Karpas-422 (cell line): ENCODE results near the gene PSRC1. TPM values are rescaled to one million over a fixed set of nuclear protein-coding genes. Genes with fewer than 3 reads are reported as not detected.

ENCODE experiments used
- DNase-seq: peaks from one replicate; pipeline ENCODE4 v3.0.0-alpha.2; 2015
- H2AFZ ChIP-seq: fragments of 200-600 bp; sonication (generic); 2 replicates; pipeline ENCODE4 v1.6.1; 2014; ENCODE audit warnings: antibody characterized with exemption, low read length, mixed read lengths
- H3K27ac ChIP-seq: fragments of 200-600 bp; sonication (generic); 2 replicates; pipeline ENCODE4 v1.5.1; 2014; ENCODE audit warnings: mild to moderate bottlenecking, low read length, moderate library complexity
- H3K27me3 ChIP-seq: fragments of 200-600 bp; sonication (generic); 2 replicates; pipeline ENCODE4 v1.6.1; 2014; ENCODE audit warnings: low read length, mixed read lengths
- H3K36me3 ChIP-seq: fragments of 200-600 bp; sonication (generic); 2 replicates; pipeline ENCODE4 v1.6.1; 2014; ENCODE audit warnings: low read length, mixed read lengths; ENCODE audit not compliant: insufficient read depth
- H3K4me1 ChIP-seq: fragments of 200-600 bp; sonication (generic); 2 replicates; pipeline ENCODE4 v1.6.1; 2014; ENCODE audit warnings: mild to moderate bottlenecking, low read length, mixed read lengths
- H3K4me2 ChIP-seq: fragments of 200-600 bp; sonication (generic); 2 replicates; pipeline ENCODE4 v1.6.1; 2014; ENCODE audit warnings: low read length, low read depth, mild to moderate bottlenecking; ENCODE audit not compliant: poor library complexity, severe bottlenecking
- H3K4me3 ChIP-seq: fragments of 200-600 bp; sonication (generic); 2 replicates; pipeline ENCODE4 v1.5.1; 2014; ENCODE audit warnings: mild to moderate bottlenecking, antibody characterized with exemption, low read length, mixed read lengths
- H3K79me2 ChIP-seq: fragments of 200-600 bp; sonication (generic); 2 replicates; pipeline ENCODE4 v1.6.1; 2014; ENCODE audit warnings: mild to moderate bottlenecking, low read length, mixed read lengths
- H3K9ac ChIP-seq: fragments of 200-600 bp; sonication (generic); 2 replicates; pipeline ENCODE4 v1.6.0; 2014; ENCODE audit warnings: low read length
- H3K9me2 ChIP-seq: fragments of 200-600 bp; sonication (generic), shearing (Covaris generic); replicated peaks from 2 replicates; pipeline ENCODE4 v1.6.0; 2014; ENCODE audit warnings: mild to moderate bottlenecking, low read length, moderate library complexity; ENCODE audit not compliant: insufficient read depth
- H3K9me3 ChIP-seq: fragments of 300-700, 200-600 bp; sonication (generic); 2 replicates; pipeline ENCODE4 v1.6.1; 2014; ENCODE audit warnings: low read length, mixed read lengths
- H4K20me1 ChIP-seq: fragments of 200-600 bp; sonication (generic); 2 replicates; pipeline ENCODE4 v1.6.1; 2014; ENCODE audit warnings: mild to moderate bottlenecking, antibody characterized with exemption, low read length, low read depth; ENCODE audit not compliant: insufficient read depth
- total RNA-seq: library from RNA; depleted of rRNA; stranded (reverse); fragments of >200 nt; shearing (Covaris generic); gene quantifications from 2 replicates; pipeline ENCODE4 v1.2.3, GENCODE V29; 2014; ENCODE audit warnings: low replicate concordance

Gene PSRC1
- total RNA-seq, 1 experiment from 2014 or later: 6.3 TPM

DNA sequence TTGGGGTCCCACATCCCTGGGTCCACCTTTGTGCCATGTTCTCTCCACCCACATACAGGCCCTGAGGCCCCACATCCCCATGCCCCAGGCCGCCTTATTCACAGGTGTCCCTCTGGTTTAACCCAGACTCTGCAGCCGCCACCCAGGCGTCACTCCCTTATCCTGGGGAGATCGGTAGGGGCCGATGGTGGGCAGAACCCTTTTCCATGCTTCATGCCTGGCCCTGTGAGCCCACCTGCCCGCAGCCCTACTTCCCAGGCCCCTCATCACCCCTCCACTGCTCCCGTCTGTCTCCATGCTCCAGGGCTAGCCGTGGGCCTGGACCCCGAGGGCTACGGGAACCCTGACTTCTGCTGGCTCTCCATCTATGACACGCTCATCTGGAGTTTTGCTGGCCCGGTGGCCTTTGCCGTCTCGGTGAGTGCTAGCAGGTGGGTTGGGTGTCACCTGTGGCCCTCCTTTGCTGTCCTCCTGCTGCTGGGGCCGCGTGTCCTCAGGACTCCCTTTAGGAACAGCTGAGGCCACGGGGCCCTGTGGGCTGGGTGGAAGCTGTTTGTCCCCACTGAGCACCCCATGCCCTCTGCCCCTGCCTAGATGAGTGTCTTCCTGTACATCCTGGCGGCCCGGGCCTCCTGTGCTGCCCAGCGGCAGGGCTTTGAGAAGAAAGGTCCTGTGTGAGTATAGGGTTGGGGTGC lies 12.2 kb downstream of the PSRC1 start:
- H3K4me2 ChIP-seq: no peak overlapping the region
- H3K9me3 ChIP-seq: no peaks in the 10 kb centered on the region
- no peak overlapping the region for H3K9ac ChIP-seq
- no peak overlapping the region for H3K27ac ChIP-seq
- no peaks in the 10 kb centered on the region for H3K9me2 ChIP-seq
- H3K79me2 ChIP-seq: no peaks in the 10 kb centered on the region
- H3K27me3 ChIP-seq: no peaks in the 10 kb centered on the region
- H3K4me3 ChIP-seq: no peak overlapping the region
- no peaks in the 10 kb centered on the region for H4K20me1 ChIP-seq
- H2AFZ ChIP-seq: no peak overlapping the region
- DNase-seq: no peak
- H3K4me1 ChIP-seq: no peaks in the 10 kb centered on the region
- H3K36me3 ChIP-seq: no peaks in the 10 kb centered on the region

DNA sequence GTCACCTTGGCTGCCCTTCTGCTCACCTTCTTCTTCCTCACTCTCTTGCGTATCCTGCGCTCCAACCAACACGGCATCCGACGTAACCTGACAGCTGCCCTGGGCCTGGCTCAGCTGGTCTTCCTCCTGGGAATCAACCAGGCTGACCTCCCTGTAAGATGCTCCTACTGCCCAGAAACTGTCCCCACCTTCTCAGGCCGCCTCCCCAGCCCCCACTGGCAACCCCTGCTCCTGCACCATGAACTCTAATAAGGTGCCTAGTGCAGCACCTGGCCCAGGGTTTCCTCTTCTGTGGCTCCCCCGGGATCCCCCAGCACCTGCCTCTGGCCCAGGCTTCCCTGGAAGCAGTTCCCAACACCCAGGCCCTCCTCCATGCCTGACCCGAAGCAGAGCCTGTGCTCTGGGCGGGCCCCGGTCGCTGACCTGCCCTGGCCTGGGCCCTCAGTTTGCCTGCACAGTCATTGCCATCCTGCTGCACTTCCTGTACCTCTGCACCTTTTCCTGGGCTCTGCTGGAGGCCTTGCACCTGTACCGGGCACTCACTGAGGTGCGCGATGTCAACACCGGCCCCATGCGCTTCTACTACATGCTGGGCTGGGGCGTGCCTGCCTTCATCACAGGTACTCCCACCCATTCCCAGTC lies 12.8 kb downstream of the PSRC1 start:
- no peak for DNase-seq
- H4K20me1 ChIP-seq: no peaks in the 10 kb centered on the region
- H3K9ac ChIP-seq: no peak overlapping the region
- no peak overlapping the region for H2AFZ ChIP-seq
- no peaks in the 10 kb centered on the region for H3K9me3 ChIP-seq
- H3K36me3 ChIP-seq: no peaks in the 10 kb centered on the region
- no peak overlapping the region for H3K4me2 ChIP-seq
- no peaks in the 10 kb centered on the region for H3K27me3 ChIP-seq
- no peak overlapping the region for H3K4me3 ChIP-seq
- H3K27ac ChIP-seq: no peak overlapping the region
- H3K79me2 ChIP-seq: no peaks in the 10 kb centered on the region
- no peaks in the 10 kb centered on the region for H3K9me2 ChIP-seq
- no peaks in the 10 kb centered on the region for H3K4me1 ChIP-seq

DNA sequence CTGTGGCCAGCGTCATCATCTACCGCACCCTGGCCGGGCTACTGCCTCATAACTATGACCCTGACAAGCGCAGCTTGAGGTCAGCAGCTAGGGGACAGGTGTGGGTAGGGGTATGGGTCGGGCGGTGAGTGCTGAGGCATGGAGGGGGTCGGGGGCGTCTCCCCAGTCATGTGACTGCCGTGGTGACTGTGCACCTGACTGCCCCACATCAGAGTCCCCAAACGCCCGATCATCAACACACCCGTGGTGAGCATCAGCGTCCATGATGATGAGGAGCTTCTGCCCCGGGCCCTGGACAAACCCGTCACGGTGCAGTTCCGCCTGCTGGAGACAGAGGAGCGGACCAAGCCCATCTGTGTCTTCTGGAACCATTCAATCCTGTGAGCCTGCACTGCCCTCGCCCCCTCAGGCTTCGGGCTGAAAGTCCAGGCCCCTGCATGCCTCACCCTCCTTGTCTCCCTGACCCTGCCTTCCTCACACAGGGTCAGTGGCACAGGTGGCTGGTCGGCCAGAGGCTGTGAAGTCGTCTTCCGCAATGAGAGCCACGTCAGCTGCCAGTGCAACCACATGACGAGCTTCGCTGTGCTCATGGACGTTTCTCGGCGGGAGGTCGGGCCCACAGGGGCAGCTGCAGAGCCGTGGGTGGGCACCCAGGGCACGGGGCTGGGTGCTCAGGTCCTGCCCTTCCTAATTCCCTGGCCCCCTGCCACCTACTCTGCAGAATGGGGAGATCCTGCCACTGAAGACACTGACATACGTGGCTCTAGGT lies 13.5 kb downstream of the PSRC1 start:
- DNase-seq: no peak
- Histone ChIP-seq H3K79me2 (no peaks in the 10 kb centered on the region), H3K9me2 (no peaks in the 10 kb centered on the region), H4K20me1 (no peaks in the 10 kb centered on the region), H3K4me1 (no peaks in the 10 kb centered on the region), H3K36me3 (no peaks in the 10 kb centered on the region), H2AFZ (no peak overlapping the region), H3K4me3 (no peak overlapping the region), H3K4me2 (no peak overlapping the region), H3K27ac (no peak overlapping the region), H3K9ac (no peak overlapping the region), H3K9me3 (no peaks in the 10 kb centered on the region), H3K27me3 (no peaks in the 10 kb centered on the region)

DNA sequence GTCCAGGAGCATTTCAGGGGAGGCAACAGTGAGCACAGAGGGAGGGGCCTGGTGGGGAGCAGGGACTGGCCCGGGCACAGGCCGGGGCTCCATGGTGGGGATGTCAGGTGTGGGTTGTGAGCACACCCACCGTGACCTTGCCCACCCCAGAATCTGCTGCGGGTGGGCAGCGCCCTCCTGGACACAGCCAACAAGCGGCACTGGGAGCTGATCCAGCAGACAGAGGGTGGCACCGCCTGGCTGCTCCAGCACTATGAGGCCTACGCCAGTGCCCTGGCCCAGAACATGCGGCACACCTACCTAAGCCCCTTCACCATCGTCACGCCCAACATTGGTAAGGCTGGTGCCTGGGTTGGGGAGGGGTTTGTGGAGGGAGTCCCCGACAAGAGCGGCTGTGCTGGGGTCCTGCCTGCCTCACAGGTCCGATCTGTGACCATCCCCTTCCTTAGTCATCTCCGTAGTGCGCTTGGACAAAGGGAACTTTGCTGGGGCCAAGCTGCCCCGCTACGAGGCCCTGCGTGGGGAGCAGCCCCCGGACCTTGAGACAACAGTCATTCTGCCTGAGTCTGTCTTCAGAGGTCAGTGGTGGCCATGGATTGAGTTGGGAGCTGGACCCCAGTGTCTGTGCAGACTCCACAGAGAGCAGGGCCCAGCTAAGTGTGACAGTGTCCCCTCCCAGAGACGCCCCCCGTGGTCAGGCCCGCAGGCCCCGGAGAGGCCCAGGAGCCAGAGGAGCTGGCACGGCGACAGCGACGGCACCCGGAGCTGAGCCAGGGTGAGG lies 14.3 kb downstream of the PSRC1 start:
- Histone ChIP-seq H3K27me3 (no peaks in the 10 kb centered on the region), H3K79me2 (no peaks in the 10 kb centered on the region), H4K20me1 (no peaks in the 10 kb centered on the region; the same call in 1 of the 2 replicates), H3K4me1 (no peaks in the 10 kb centered on the region), H3K9ac (no peak overlapping the region), H3K9me3 (no peaks in the 10 kb centered on the region), H3K36me3 (no peaks in the 10 kb centered on the region), H3K4me3 (no peak overlapping the region), H3K27ac (no peak overlapping the region), H2AFZ (no peak overlapping the region), H3K4me2 (no peak overlapping the region), H3K9me2 (no peaks in the 10 kb centered on the region)
- DNase-seq: no peak

DNA sequence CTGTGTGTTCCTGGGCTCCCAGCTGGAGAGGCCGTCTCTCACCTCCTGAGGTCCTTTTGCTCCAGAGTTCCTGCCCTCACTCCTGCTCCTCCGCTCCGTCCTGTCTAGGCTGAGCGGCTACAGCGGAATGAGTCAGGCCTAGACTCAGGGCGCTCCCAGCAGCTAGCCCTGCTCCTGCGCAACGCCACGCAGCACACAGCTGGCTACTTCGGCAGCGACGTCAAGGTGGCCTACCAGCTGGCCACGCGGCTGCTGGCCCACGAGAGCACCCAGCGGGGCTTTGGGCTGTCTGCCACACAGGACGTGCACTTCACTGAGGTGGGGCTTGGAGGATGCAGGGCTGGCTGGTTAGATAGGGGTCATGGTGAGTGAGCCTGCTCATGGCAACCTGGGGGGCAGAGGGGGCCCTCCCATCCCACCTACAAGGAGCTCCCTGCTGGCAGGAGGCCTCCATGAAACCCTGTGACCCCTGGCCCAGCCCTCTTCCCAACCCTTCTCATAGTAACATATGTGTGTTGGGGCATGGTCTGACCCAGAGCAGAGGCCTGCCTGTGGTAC lies 15.1 kb downstream of the PSRC1 start:
- Histone ChIP-seq H3K9me3 (no peaks in the 10 kb centered on the region), H3K4me2 (no peak overlapping the region), H2AFZ (no peak overlapping the region), H3K4me1 (no peaks in the 10 kb centered on the region), H3K9ac (no peak overlapping the region), H3K27ac (no peak overlapping the region), H4K20me1 (no peaks in the 10 kb centered on the region; the same call in 1 of the 2 replicates), H3K9me2 (no peaks in the 10 kb centered on the region), H3K79me2 (no peaks in the 10 kb centered on the region), H3K36me3 (no peaks in the 10 kb centered on the region), H3K27me3 (no peaks in the 10 kb centered on the region), H3K4me3 (no peak overlapping the region)
- DNase-seq: no peak

DNA sequence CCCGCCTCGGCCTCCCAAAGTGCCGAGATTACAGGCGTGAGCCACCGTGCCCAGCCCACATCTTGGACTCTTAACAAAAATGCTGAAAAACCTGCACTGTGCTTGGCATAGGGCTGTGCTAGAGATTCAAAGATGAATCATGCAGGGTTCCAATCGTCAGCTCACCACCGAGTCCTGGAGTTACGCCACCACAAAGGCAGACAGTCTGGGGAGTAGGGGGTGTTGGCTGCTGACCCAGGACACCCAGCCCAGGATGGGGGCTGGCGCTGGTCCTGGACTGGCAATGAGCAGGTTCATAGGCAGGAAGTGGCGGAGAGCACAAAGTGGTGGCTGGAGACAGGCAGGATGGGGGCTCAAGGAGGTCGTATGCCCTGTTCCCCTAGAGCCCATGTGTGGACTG lies 16.0 kb downstream of the PSRC1 start:
- Histone ChIP-seq H3K4me1 (no peaks in the 10 kb centered on the region), H3K27ac (no peak overlapping the region), H3K4me3 (no peak overlapping the region), H2AFZ (no peak overlapping the region), H3K36me3 (no peaks in the 10 kb centered on the region), H3K9me2 (no peaks in the 10 kb centered on the region), H3K9ac (no peak overlapping the region), H3K4me2 (no peak overlapping the region), H4K20me1 (no peaks in the 10 kb centered on the region; the same call in 1 of the 2 replicates), H3K79me2 (no peaks in the 10 kb centered on the region), H3K27me3 (no peaks in the 10 kb centered on the region), H3K9me3 (no peaks in the 10 kb centered on the region)
- no peak for DNase-seq

DNA sequence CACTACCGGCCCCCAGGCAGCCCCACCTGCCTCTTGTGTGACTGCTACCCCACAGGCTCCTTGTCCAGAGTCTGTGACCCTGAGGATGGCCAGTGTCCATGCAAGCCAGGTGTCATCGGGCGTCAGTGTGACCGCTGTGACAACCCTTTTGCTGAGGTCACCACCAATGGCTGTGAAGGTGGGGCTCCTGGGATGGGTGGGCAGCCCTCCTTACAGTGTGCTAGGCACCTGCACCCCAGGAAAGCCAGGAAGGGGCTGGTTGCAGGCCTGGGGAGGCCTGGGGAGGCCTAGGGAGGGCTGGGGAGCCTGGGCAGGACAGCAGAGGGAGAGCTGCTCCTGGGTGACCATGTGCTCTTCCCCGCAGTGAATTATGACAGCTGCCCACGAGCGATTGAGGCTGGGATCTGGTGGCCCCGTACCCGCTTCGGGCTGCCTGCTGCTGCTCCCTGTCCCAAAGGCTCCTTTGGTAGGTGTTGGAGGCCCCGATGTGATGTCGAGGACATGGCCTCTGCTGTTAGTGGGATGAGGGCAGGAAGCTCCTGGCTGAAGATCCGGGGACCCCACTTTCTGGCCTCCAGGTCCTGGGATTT lies 17.1 kb downstream of the PSRC1 start:
- Histone ChIP-seq H3K4me2 (no peak overlapping the region), H3K4me1 (no peaks in the 10 kb centered on the region), H3K27ac (no peak overlapping the region), H3K9ac (no peak overlapping the region), H3K27me3 (no peaks in the 10 kb centered on the region), H3K9me3 (no peaks in the 10 kb centered on the region), H4K20me1 (no peaks in the 10 kb centered on the region; the same call in 1 of the 2 replicates), H3K79me2 (no peaks in the 10 kb centered on the region), H3K9me2 (no peaks in the 10 kb centered on the region), H3K36me3 (no peaks in the 10 kb centered on the region), H3K4me3 (no peak overlapping the region), H2AFZ (no peak overlapping the region)
- no peak for DNase-seq
